OCI-LY7 (cell line): ENCODE results near the gene HIRIP3. TPM values are rescaled to one million over a fixed set of nuclear protein-coding genes. Genes with fewer than 3 reads are reported as not detected.
"Not testable (repeated sequence)": the region's sequence is repeated elsewhere in the genome, so short reads cannot be mapped to it uniquely, and the experiment has no call there.

ENCODE experiments used
- BruUV-seq: library from RNA; stranded (reverse); fragments of 400-500 nt; replicated peaks from 2 replicates; lab custom pipeline; 2021; lab: Mats Ljungman, UMichigan
- CTCF ChIA-PET: fragments of 300-600 bp; sonication (Branson Sonifier 250); formaldehyde crosslinking; loops from one replicate; lab custom pipeline; 2022; ENCODE audit warnings: antibody characterized with exemption; ENCODE audit not compliant: unreplicated experiment; lab: Charles Lee
- POLR2A ChIA-PET: fragments of 300-600 bp; sonication (Branson Sonifier 250); formaldehyde crosslinking; loops from one replicate; lab custom pipeline; 2022; ENCODE audit warnings: antibody characterized with exemption; lab: Charles Lee
- DNase-seq: peaks from one replicate; pipeline ENCODE4 v3.0.0-alpha.2; 2015; ENCODE audit warnings: low spot score
- H2AFZ ChIP-seq: fragments of 200-600 bp; sonication (generic), shearing (Covaris generic); 2 replicates; pipeline ENCODE4 v1.6.1; 2014; ENCODE audit warnings: mild to moderate bottlenecking, antibody characterized with exemption, low read length, moderate library complexity
- H3K27ac ChIP-seq: fragments of 200-600 bp; sonication (generic); 2 replicates; pipeline ENCODE4 v1.5.1; 2014; ENCODE audit warnings: mixed run types, low read depth, mild to moderate bottlenecking, moderate library complexity, low read length, inconsistent platforms; ENCODE audit not compliant: poor library complexity, severe bottlenecking
- H3K36me3 ChIP-seq: fragments of 200-600 bp; sonication (generic); 2 replicates; pipeline ENCODE4 v1.6.1; 2014; ENCODE audit warnings: mild to moderate bottlenecking, antibody characterized with exemption, low read length, moderate library complexity, mixed read lengths; ENCODE audit not compliant: insufficient read depth
- H3K4me1 ChIP-seq: fragments of 200-600 bp; sonication (generic); 2 replicates; pipeline ENCODE4 v1.5.1; 2014; ENCODE audit warnings: mild to moderate bottlenecking, low read length; ENCODE audit not compliant: insufficient read depth, poor library complexity, severe bottlenecking
- H3K4me2 ChIP-seq: fragments of 200-600 bp; sonication (generic); 2 replicates; pipeline ENCODE4 v1.6.1; 2014; ENCODE audit warnings: mild to moderate bottlenecking, low read length
- H3K4me3 ChIP-seq: fragments of 200-600 bp; sonication (generic); 2 replicates; pipeline ENCODE4 v1.5.1; 2014; ENCODE audit warnings: mild to moderate bottlenecking, low read depth, low read length; ENCODE audit not compliant: poor library complexity, severe bottlenecking
- H3K79me2 ChIP-seq: fragments of 200-600 bp; sonication (generic); 2 replicates; pipeline ENCODE4 v1.6.1; 2016; ENCODE audit warnings: low read depth, mild to moderate bottlenecking, low read length, moderate library complexity, mixed read lengths; ENCODE audit not compliant: insufficient read depth
- H3K9me2 ChIP-seq: fragments of 200-600 bp; sonication (generic); 2 replicates; pipeline ENCODE4 v1.6.1; 2016; ENCODE audit warnings: mild to moderate bottlenecking, low read length, mixed read lengths; ENCODE audit not compliant: insufficient read depth
- H3K9me3 ChIP-seq: fragments of 200-600 bp; sonication (generic); 2 replicates; pipeline ENCODE4 v1.6.1; 2014; ENCODE audit warnings: mild to moderate bottlenecking, mixed run types, low read length, mixed read lengths
- H4K20me1 ChIP-seq: fragments of 200-600 bp; sonication (generic); 2 replicates; pipeline ENCODE4 v1.6.1; 2014; ENCODE audit warnings: mild to moderate bottlenecking, antibody characterized with exemption, low read length, moderate library complexity, mixed read lengths; ENCODE audit not compliant: insufficient read depth
- EZH2phosphoT487 ChIP-seq: fragments of 200-600 bp; sonication (generic); IDR thresholded peaks from 2 replicates; pipeline ENCODE4 v1.6.1; 2018; ENCODE audit warnings: low read depth, borderline replicate concordance, mild to moderate bottlenecking, mixed run types, antibody characterized with exemption, low read length, moderate library complexity, mixed read lengths
- intact Hi-C: fragments of 100-400 bp; cut with micrococcal nuclease; formaldehyde crosslinking; loops from one replicate; pipeline ENCODE4 v1.10.0; 2022; ENCODE audit not compliant: unreplicated experiment
- total RNA-seq, 2 experiments: library from RNA; depleted of rRNA in 1 of 2; stranded (reverse); fragments of >200 nt in 1 of 2; shearing (Covaris generic) in 1 of 2; gene quantifications; 2 replicates each; pipeline ENCODE4 v1.2.3, GENCODE V29; 2014 to 2022
- TF ChIP-seq, protein P1 (sequence below): fragments of 200-600 bp; sonication (generic); conservative IDR thresholded peaks from 2 replicates; pipeline ENCODE4 v1.5.1; 2014; ENCODE audit warnings: mild to moderate bottlenecking, antibody characterized with exemption, low read length, moderate library complexity, mixed read lengths

The HIRIP3 gene
- total RNA-seq, 2 experiments from 2014 or later: 43.2 to 60.4 TPM

DNA sequence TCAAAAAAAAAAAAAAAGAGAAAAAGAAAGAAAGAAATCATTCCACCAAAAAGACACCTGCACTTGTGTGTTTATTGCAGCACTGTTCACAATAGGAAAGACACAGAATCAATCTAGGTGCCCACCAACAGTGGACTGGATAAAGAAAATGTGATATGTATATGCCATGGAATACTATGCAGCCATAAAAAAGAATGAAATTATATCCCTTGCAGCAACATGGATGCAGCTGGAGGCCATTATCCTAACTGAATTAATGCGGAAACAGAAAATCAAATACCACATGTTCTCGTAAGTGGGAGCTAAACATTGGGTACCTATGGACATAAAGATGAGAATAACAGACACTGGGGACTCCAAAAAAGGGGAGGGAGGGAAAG lies 21.9 kb upstream of the HIRIP3 start:
- Histone ChIP-seq H3K9me2 (no peaks in the 10 kb centered on the region), H3K9me3 (no peaks in the 10 kb centered on the region), H3K4me2 (no peak overlapping the region), H4K20me1 (no peaks in the 10 kb centered on the region), H3K36me3 (no peaks in the 10 kb centered on the region), H3K79me2 (no peaks in the 10 kb centered on the region), H3K4me3 (no peak overlapping the region), H3K4me1 (no peaks in the 10 kb centered on the region), H3K27ac (no peak overlapping the region), H2AFZ (no peak overlapping the region)
- TF ChIP-seq, protein P1, sequence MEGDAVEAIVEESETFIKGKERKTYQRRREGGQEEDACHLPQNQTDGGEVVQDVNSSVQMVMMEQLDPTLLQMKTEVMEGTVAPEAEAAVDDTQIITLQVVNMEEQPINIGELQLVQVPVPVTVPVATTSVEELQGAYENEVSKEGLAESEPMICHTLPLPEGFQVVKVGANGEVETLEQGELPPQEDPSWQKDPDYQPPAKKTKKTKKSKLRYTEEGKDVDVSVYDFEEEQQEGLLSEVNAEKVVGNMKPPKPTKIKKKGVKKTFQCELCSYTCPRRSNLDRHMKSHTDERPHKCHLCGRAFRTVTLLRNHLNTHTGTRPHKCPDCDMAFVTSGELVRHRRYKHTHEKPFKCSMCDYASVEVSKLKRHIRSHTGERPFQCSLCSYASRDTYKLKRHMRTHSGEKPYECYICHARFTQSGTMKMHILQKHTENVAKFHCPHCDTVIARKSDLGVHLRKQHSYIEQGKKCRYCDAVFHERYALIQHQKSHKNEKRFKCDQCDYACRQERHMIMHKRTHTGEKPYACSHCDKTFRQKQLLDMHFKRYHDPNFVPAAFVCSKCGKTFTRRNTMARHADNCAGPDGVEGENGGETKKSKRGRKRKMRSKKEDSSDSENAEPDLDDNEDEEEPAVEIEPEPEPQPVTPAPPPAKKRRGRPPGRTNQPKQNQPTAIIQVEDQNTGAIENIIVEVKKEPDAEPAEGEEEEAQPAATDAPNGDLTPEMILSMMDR: no peak
- TF ChIP-seq EZH2phosphoT487: no peak
- ChIA-PET POLR2A (no interaction called here), CTCF (no interaction called here)
- no TSS peak for BruUV-seq
- no peak for DNase-seq
- intact Hi-C loops: no loop called here

DNA sequence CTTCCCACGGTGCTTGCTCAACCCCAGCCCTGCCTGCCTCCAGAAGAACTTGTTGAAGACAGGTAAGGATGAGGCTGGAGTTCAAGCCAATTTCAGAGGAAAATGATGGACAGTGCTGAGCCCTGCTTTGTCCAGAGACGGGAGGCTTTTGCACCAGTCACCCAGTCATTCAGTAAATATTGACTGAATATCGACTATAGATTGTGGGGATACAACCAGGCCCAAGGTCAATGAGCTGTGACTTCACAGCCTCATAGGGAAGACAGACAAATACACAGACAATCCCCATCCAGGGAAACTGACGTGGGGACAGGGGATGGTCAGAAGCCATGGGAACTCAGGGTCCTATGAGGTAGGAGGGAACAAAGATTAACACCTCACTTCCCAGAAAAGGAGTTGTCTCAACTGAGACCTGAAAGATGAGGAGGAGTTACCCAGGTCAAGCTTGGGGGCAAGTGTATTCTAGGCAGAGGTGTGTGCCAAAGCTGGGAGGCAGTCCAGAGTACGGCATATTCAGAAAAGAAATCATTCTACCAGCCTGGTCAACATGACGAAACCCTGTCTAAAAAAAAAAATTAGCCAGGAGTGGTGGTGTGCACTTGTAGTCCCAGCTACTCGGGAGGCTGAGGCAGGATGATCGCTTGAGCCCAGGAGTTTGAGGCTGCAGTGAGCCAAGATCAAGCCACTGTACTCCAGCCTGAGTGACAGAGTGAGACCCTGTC lies 21.3 kb upstream of the HIRIP3 start:
- DNase-seq: no peak
- Histone ChIP-seq H3K9me2 (no peaks in the 10 kb centered on the region), H3K36me3 (no peaks in the 10 kb centered on the region), H3K27ac (no peak overlapping the region), H3K4me3 (no peak overlapping the region), H3K4me1 (no peaks in the 10 kb centered on the region), H3K79me2 (no peaks in the 10 kb centered on the region), H3K9me3 (no peaks in the 10 kb centered on the region), H2AFZ (no peak overlapping the region), H3K4me2 (no peak overlapping the region), H4K20me1 (no peaks in the 10 kb centered on the region)
- ChIA-PET POLR2A (no interaction called here), CTCF (no interaction called here)
- intact Hi-C loops: no loop called here
- no TSS peak for BruUV-seq
- TF ChIP-seq, protein P1: no peak
- no peak for TF ChIP-seq EZH2phosphoT487

DNA sequence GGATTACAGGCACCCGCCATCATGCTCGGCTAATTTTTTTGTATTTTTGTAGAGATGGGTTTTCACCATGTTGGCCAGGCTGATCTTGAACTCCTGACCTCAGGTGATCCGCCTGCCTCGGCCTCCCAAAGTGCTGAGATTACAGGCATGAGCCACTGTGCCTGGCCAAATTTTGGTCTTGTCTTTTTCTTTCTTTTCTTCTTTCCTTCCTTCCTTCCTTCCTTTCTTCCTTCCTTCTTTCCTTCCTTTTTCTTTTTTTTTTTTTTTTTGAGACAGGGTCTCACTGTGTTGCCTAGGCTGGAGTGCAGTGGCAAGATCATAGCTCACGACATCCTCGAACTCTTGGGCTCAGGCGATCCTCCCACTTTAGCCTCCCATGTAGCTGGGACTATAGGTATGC lies 20.0 kb upstream of the HIRIP3 start:
- H3K9me3 ChIP-seq, H3K27ac ChIP-seq, H3K4me3 ChIP-seq, H3K79me2 ChIP-seq, H4K20me1 ChIP-seq, H3K9me2 ChIP-seq, H3K4me2 ChIP-seq, CTCF ChIA-PET, H3K4me1 ChIP-seq, H2AFZ ChIP-seq, BruUV-seq, DNase-seq, POLR2A ChIA-PET, intact Hi-C loops, H3K36me3 ChIP-seq: not testable (repeated sequence)

DNA sequence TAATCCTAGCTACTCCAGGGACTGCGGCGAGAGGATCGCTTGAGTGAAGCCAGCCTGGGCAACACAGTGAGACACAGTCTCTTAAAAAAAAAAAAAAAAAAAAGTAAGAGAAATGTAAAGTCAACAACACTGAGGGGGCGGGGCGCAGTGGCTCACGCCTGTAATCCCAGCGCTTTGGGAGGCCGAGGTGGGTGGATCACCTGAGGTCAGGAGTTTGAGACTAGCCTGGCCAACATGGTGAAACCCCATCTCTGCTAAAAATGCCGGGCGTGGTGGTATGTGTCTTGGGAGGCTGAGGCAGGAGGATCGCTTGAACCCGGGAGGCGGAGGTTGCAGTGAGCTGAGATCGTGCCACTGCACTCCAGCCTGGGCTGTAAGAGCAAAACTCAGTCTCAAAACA lies 17.2 kb upstream of the HIRIP3 start:
- CTCF ChIA-PET, intact Hi-C loops: not testable (repeated sequence)

More for the DNA sequence above, 17.2 kb upstream of the HIRIP3 start:
- H3K9me3 ChIP-seq, H3K4me2 ChIP-seq, DNase-seq, H3K9me2 ChIP-seq, H3K36me3 ChIP-seq, H2AFZ ChIP-seq, H3K27ac ChIP-seq, H3K4me1 ChIP-seq, H4K20me1 ChIP-seq, BruUV-seq, H3K79me2 ChIP-seq, H3K4me3 ChIP-seq: not testable (repeated sequence)
- POLR2A ChIA-PET: interaction anchor here (0.6 to 0.7 kb wide), 4 partner anchors 13 to 1137 kb away, joined by 3 to 5 read pairs (median 3); no protein-coding TSS in a partner anchor
